ENCODE results near the gene ZNF506.

- TF ChIP-seq SP1 (IDR thresholded peaks at IDR 0.05): no peak
- TF ChIP-seq CTBP1 (IDR thresholded peaks at IDR 0.05; ENCODE audit: borderline replicate concordance): no peak
- TF ChIP-seq ELF4 (IDR thresholded peaks at IDR 0.05): no peak
- TF ChIP-seq FOXK2 (IDR thresholded peaks at IDR 0.05): no peak
- no peak for TF ChIP-seq SUZ12 (IDR thresholded peaks at IDR 0.05)
- TF ChIP-seq NFRKB (IDR thresholded peaks at IDR 0.05): no peak
Observed at GRCh38 chr19:19823916-19824315, 2.4 kb upstream of the ZNF506 start.

Measured in HEK293T (cell line).